HepG2 (cell line): ENCODE results near the gene KLB. TPM values are rescaled to one million over a fixed set of nuclear protein-coding genes. Genes with fewer than 3 reads are reported as not detected.
A peak's percentile ranks its signal among the peaks of the same experiment; 100 is the strongest.

ENCODE experiments used
- ATAC-seq: fragments of 200-7000 bp; cut with Tn5 transposase; 3 replicates; pipeline ENCODE4 v1.9.1; 2020; ENCODE audit warnings: mild to moderate bottlenecking, moderate library complexity
- BruUV-seq: library from RNA; stranded (reverse); fragments of 400-500 nt; replicated peaks from 2 replicates; lab custom pipeline; 2021; lab: Mats Ljungman, UMichigan
- CTCF ChIA-PET: fragments of 300-600 bp; formaldehyde crosslinking; extraction: SDS; loops from one replicate; lab custom pipeline; 2021; ENCODE audit warnings: low total read pairs, inconsistent platforms, low intra/inter-chr PET ratio; lab: Yijun Ruan, JAX
- POLR2A ChIA-PET: fragments of 350-600 bp; sonication (Branson Sonifier 250); formaldehyde crosslinking; loops from one replicate; lab custom pipeline; 2020; ENCODE audit warnings: antibody characterized with exemption, inconsistent platforms; lab: Yijun Ruan, JAX
- DNase-seq: peaks from one replicate; pipeline ENCODE4 v3.0.0-alpha.2; 2015; ENCODE audit warnings: low spot score
- FAIRE-seq: peaks from 3 replicates; lab custom pipeline; 2011; peaks lifted over from hg19 to GRCh38; lab: Jason Lieb, UNC
- H2AFZ ChIP-seq: one replicate; pipeline ENCODE4 v1.6.1; 2011; ENCODE audit warnings: low read length, inconsistent platforms
- H3K27ac ChIP-seq: fragments of 300-600 bp; 3 replicates; pipeline ENCODE4 v1.8.0; 2011; ENCODE audit warnings: mixed run types, mild to moderate bottlenecking, mixed read lengths, low read length, inconsistent platforms; ENCODE audit not compliant: insufficient read depth; ENCODE audit errors: extremely low read length
- H3K27me3 ChIP-seq, 2 experiments: fragments of 200-600 bp in 1 of 2; 2 replicates in 1 of 2; 3 replicates in 1 of 2; pipeline versions ENCODE4 v1.6.0 to v1.8.0; 2011; ENCODE audit warnings: low read length in 2 of 2, mild to moderate bottlenecking in 2 of 2, moderate library complexity in 2 of 2, inconsistent platforms in 1 of 2; ENCODE audit not compliant: insufficient read depth in 2 of 2, control insufficient read depth in 1 of 2
- H3K36me3 ChIP-seq, 2 experiments: fragments of 200-600 bp in 1 of 2; replicated peaks in 1 of 2; 2 replicates in 1 of 2; 3 replicates in 1 of 2; pipeline versions ENCODE4 v1.5.1 to v1.8.0; 2011; ENCODE audit warnings: low read length in 2 of 2, inconsistent platforms in 1 of 2; ENCODE audit not compliant: insufficient read depth in 2 of 2, control insufficient read depth in 1 of 2
- H3K4me1 ChIP-seq: 2 replicates; pipeline ENCODE4 v1.5.1; 2012; ENCODE audit warnings: low read length, inconsistent platforms; ENCODE audit not compliant: insufficient read depth
- H3K4me2 ChIP-seq: 2 replicates; pipeline ENCODE4 v1.6.0; 2011; ENCODE audit warnings: low read depth, low read length, inconsistent platforms
- H3K4me3 ChIP-seq, 3 experiments: fragments of 200-600 bp in 1 of 3; sonication (generic), shearing (Covaris generic) in 1 of 3; replicated peaks in 1 of 3; 2 replicates each; pipeline ENCODE4 v1.5.1; 2011 to 2016; ENCODE audit warnings: low read length in 3 of 3, inconsistent platforms in 2 of 3, low read depth in 2 of 3, mild to moderate bottlenecking in 2 of 3, control low read depth in 1 of 3, mixed read lengths in 1 of 3; ENCODE audit not compliant: insufficient read depth in 1 of 3
- H3K79me2 ChIP-seq: one replicate; pipeline ENCODE4 v1.6.1; 2011; ENCODE audit warnings: low read length, inconsistent platforms; ENCODE audit not compliant: insufficient read depth
- H3K9ac ChIP-seq: 2 replicates; pipeline ENCODE4 v1.6.0; 2011; ENCODE audit warnings: mild to moderate bottlenecking, low read depth, low read length, inconsistent platforms; ENCODE audit not compliant: insufficient read depth
- H3K9me3 ChIP-seq: 2 replicates; pipeline ENCODE4 v1.5.1; 2012; ENCODE audit warnings: mild to moderate bottlenecking, low read length
- H4K20me1 ChIP-seq: 2 replicates; pipeline ENCODE4 v1.6.0; 2011; ENCODE audit warnings: inconsistent platforms, mild to moderate bottlenecking, low read length, moderate library complexity; ENCODE audit not compliant: insufficient read depth
- ETV5 ChIP-seq: IDR thresholded peaks from 2 replicates; pipeline ENCODE4 v1.6.1; 2018; ENCODE audit warnings: missing biosample characterization, missing genetic modification reagents, inconsistent platforms, borderline replicate concordance
- JARID2 ChIP-seq: sonication (generic); formaldehyde crosslinking; IDR thresholded peaks from 2 replicates; pipeline ENCODE4 v1.8.1; 2023; ENCODE audit warnings: missing genetic modification reagents, inconsistent platforms; ENCODE audit not compliant: insufficient replicate concordance
- PHF20 ChIP-seq: sonication (generic); formaldehyde crosslinking; IDR thresholded peaks from 2 replicates; pipeline ENCODE4 v1.5.0; 2020; ENCODE audit warnings: mild to moderate bottlenecking, missing genetic modification reagents
- ZFX ChIP-seq: sonication (generic); formaldehyde crosslinking; IDR thresholded peaks from 2 replicates; pipeline ENCODE4 v1.4.0; 2020; ENCODE audit warnings: mild to moderate bottlenecking, low read depth, missing genetic modification reagents, moderate library complexity
- ZNF383 ChIP-seq: sonication (generic); formaldehyde crosslinking; IDR thresholded peaks from 2 replicates; pipeline ENCODE4 v1.4.0; 2020; ENCODE audit warnings: missing genetic modification reagents, mild to moderate bottlenecking, borderline replicate concordance
- ZNF441 ChIP-seq: sonication (generic); formaldehyde crosslinking; IDR thresholded peaks from 2 replicates; pipeline ENCODE4 v1.7.0; 2021; ENCODE audit warnings: missing genetic modification reagents, borderline replicate concordance
- ZNF772 ChIP-seq: sonication (generic); formaldehyde crosslinking; IDR thresholded peaks from 2 replicates; pipeline ENCODE4 v1.5.0; 2020; ENCODE audit warnings: mild to moderate bottlenecking, missing genetic modification reagents
- WGBS: methylation state at CpG from one replicate; pipeline ENCODE4 v1.1.6; 2017; ENCODE audit warnings: low lambda C conversion rate; 5-methylcytosine and 5-hydroxymethylcytosine counted together
- in situ Hi-C: cut with HindIII; loops from 2 replicates; pipeline ENCODE4 v1.10.0; 2017; ENCODE audit warnings: low pct_unique_long_range_greater_than_20kb; ENCODE audit not compliant: extremely low pct_ligation_motif_present
- intact Hi-C: fragments of 100-400 bp; cut with micrococcal nuclease; formaldehyde crosslinking; loops from one replicate; pipeline ENCODE4 v1.10.0; 2022; ENCODE audit not compliant: unreplicated experiment
- polyA plus RNA-seq, 8 experiments: library from polyadenylated mRNA; depleted of rRNA in 3 of 8; stranded (reverse) in 7 of 8; unstranded in 1 of 8; fragments of >200 nt; fragmentation: Illumina TruSeq in 4 of 8; extraction: Trizol in 4 of 8; gene quantifications; 2 replicates each; pipeline versions ENCODE4 v1.2.1 to v1.2.3, GENCODE V29; 2011 to 2016; ENCODE audit warnings: low read depth in 4 of 8, missing spikeins in 1 of 8, mixed read lengths in 1 of 8; ENCODE audit not compliant: insufficient read depth in 1 of 8
- total RNA-seq, 5 experiments: library from RNA; depleted of rRNA; stranded (reverse); fragments of >200 nt; fragmentation: Illumina TruSeq; extraction: Trizol; gene quantifications; 2 replicates each; pipeline ENCODE4 v1.2.3, GENCODE V29; 2016; ENCODE audit warnings: low read depth in 1 of 5
- TF ChIP-seq, protein P1 (sequence below): sonication (generic); formaldehyde crosslinking; IDR thresholded peaks from 2 replicates; pipeline ENCODE4 v1.8.1; 2023; ENCODE audit warnings: mild to moderate bottlenecking, moderate library complexity, missing genetic modification reagents
- TF ChIP-seq, protein P2 (sequence below): sonication (generic); formaldehyde crosslinking; IDR thresholded peaks from 2 replicates; pipeline ENCODE4 v1.4.0; 2020; ENCODE audit warnings: missing genetic modification reagents
- TF ChIP-seq, protein P3 (sequence below): sonication (generic); formaldehyde crosslinking; IDR thresholded peaks from 2 replicates; pipeline ENCODE4 v1.4.0; 2020; ENCODE audit warnings: missing genetic modification reagents, borderline replicate concordance
- TF ChIP-seq, protein P4 (sequence below): sonication (generic); formaldehyde crosslinking; IDR thresholded peaks from 2 replicates; pipeline ENCODE4 v1.8.0; 2022; ENCODE audit warnings: mild to moderate bottlenecking, missing genetic modification reagents, moderate library complexity

The KLB gene
- total and polyA plus RNA-seq, 2 of the 13 experiments (the other 11 are each of a cell fraction or from before 2014, with no cell fraction given), result 25.3 to 82.0 TPM

DNA sequence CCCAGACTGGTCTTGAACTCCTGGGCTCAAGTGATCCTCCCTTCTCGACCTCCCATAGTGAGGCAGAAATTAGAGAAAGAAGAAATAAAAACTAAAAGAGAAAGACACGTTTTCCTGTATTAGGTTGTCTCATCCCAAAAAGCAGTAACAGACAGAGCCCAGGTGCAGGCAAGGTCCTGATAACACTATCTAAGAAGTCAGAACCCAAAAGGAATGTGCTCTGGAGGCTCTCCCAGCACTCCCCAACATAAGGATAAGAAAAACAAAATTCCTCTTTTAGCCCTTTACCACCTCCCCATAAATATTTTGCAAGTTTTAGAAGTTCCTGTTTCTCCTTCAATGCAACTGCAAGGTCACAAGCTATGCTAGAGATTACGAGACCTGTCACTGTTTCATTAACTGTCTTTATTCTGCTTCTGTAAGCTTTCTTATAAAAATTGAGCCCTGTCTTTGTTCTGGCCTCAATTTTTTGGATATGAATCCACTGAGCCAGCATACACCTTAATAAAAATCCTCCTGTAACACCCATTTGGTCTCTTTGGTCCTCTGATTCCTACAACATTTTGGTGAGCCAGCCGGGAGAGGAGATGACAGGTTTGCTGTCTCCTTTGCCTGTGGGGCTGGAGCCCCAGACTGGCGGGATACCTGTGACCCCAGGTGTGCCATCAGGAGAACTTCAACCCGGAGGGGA is 78.0 kb downstream of the KLB start (continued):
- TF ChIP-seq, protein P1, sequence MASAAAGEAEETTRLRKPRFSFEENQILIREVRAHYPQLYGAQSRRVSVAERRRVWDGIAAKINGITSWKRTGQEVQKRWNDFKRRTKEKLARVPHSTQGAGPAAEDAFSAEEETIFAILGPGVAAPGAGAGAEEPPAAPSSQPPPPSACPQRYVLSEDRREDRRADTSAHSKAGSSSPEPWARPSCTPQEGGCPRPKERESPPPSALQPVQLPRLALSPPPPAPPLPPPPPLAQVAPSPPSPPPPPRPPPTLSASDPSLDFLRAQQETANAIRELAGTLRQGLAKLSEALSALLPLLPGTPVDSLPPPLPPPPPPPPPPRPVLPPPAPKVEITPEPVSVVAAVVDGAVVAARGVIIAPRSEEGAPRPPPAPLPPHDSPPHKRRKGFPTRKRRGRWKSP (CRISPR knock-in tag), result no peak
- TF ChIP-seq, protein P2, sequence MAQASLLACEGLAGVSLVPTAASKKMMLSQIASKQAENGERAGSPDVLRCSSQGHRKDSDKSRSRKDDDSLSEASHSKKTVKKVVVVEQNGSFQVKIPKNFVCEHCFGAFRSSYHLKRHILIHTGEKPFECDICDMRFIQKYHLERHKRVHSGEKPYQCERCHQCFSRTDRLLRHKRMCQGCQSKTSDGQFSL, result no peak
- TF ChIP-seq, protein P3, sequence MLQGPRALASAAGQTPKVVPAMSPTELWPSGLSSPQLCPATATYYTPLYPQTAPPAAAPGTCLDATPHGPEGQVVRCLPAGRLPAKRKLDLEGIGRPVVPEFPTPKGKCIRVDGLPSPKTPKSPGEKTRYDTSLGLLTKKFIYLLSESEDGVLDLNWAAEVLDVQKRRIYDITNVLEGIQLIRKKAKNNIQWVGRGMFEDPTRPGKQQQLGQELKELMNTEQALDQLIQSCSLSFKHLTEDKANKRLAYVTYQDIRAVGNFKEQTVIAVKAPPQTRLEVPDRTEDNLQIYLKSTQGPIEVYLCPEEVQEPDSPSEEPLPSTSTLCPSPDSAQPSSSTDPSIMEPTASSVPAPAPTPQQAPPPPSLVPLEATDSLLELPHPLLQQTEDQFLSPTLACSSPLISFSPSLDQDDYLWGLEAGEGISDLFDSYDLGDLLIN, result no peak

DNA sequence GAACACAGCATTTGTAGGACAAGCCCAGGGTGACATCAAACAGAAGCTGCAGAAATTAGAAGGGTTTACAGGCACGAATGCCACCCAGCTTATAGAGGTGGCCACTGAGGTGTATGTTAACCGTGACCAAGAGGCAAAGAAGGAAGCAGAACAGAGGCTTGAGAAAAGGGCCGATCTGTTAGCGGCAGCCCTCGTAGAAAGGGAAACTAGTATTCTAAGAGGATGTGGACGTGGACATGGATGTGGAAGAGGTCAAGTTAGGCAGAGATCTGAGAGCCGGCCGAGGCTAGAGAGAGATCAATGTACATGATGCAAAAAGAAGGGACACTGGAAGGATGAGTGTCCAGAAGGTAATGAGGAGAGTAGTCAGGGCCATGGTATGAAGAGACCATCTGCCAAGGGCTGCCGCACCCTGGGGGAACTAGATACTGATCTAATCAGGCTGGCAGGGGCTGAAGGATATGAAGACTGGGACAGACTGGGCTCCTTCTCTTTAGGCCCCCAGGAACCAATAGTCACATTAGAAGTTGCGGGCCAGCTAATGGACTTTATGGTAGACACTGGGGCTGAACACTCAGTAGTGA is 79.6 kb downstream of the KLB start:
- peak; percentile 16 for ATAC-seq
- no peaks in the 10 kb centered on the region for H3K79me2 ChIP-seq
- WGBS, result 52% methylated on average over 10 of the region's 10 CpGs

More for the DNA sequence above, 79.6 kb downstream of the KLB start:
- DNase-seq, result no peak
- TF ChIP-seq ZNF441 (CRISPR knock-in tag), result no peak
- no peak for TF ChIP-seq ZNF772 (CRISPR knock-in tag)
- TF ChIP-seq JARID2 (CRISPR knock-in tag), result no peak
- no peak for TF ChIP-seq ZNF383
- TF ChIP-seq, protein P4, sequence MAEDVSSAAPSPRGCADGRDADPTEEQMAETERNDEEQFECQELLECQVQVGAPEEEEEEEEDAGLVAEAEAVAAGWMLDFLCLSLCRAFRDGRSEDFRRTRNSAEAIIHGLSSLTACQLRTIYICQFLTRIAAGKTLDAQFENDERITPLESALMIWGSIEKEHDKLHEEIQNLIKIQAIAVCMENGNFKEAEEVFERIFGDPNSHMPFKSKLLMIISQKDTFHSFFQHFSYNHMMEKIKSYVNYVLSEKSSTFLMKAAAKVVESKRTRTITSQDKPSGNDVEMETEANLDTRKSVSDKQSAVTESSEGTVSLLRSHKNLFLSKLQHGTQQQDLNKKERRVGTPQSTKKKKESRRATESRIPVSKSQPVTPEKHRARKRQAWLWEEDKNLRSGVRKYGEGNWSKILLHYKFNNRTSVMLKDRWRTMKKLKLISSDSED, result no peak
- TF ChIP-seq ZFX (CRISPR knock-in tag), result no peak
- TF ChIP-seq PHF20 (CRISPR knock-in tag), result no peak
- TF ChIP-seq ETV5, result no peak
- TF ChIP-seq, all 625 proteins: peak for 0
- Histone ChIP-seq H4K20me1 (no peaks in the 10 kb centered on the region), H2AFZ (no peak overlapping the region), H3K9ac (no peak overlapping the region), H3K27me3 (no peaks in the 10 kb centered on the region), H3K36me3 (no peaks in the 10 kb centered on the region), H3K4me1 (peaks cover 43% of the 10 kb centered on the region), H3K9me3 (no peaks in the 10 kb centered on the region), H3K4me2 (peak overlapping the region; percentile 41), H3K4me3 (no peak overlapping the region), H3K27ac (no peak overlapping the region)
- ChIA-PET CTCF (no interaction called here), POLR2A (no interaction called here)
- intact Hi-C loops (no loop called here), in situ Hi-C loops (no loop called here)
- no TSS peak for BruUV-seq
- FAIRE-seq, result no peak
